Muscle layer of colon (tissue), 2 donors: ENCODE data around the gene UBE2A.

Source experiments
- H3K27ac ChIP-seq: one replicate; pipeline ENCODE4 v1.7.0; 2013; ENCODE audit warnings: low read depth, mild to moderate bottlenecking, low read length, moderate library complexity
- H3K27me3 ChIP-seq, 2 donors: one replicate each; pipeline ENCODE4 v1.7.0; 2013; ENCODE audit warnings: low read length in 2 of 2, mild to moderate bottlenecking in 2 of 2; ENCODE audit not compliant: insufficient read depth in 2 of 2, control insufficient read depth in 1 of 2
- H3K36me3 ChIP-seq: one replicate; pipeline ENCODE4 v1.7.0; 2013; ENCODE audit warnings: mild to moderate bottlenecking, low read length; ENCODE audit not compliant: insufficient read depth
- H3K4me1 ChIP-seq: one replicate; pipeline ENCODE4 v1.7.0; 2013; ENCODE audit warnings: mild to moderate bottlenecking, low read length; ENCODE audit not compliant: insufficient read depth
- H3K4me3 ChIP-seq, 2 donors: one replicate each; pipeline ENCODE4 v1.7.0; 2013; ENCODE audit warnings: low read length in 2 of 2, low read depth in 1 of 2, mild to moderate bottlenecking in 1 of 2, moderate library complexity in 1 of 2
- H3K9ac ChIP-seq: one replicate; pipeline ENCODE4 v1.7.0; 2013; ENCODE audit warnings: low read length
- H3K9me3 ChIP-seq: one replicate; pipeline ENCODE4 v1.7.0; 2013; ENCODE audit warnings: mild to moderate bottlenecking, low read length
- donor health status: abdominal sarcoma.
- donor health status: Adenocarcinoma of cecum.

UBE2A gene

DNA sequence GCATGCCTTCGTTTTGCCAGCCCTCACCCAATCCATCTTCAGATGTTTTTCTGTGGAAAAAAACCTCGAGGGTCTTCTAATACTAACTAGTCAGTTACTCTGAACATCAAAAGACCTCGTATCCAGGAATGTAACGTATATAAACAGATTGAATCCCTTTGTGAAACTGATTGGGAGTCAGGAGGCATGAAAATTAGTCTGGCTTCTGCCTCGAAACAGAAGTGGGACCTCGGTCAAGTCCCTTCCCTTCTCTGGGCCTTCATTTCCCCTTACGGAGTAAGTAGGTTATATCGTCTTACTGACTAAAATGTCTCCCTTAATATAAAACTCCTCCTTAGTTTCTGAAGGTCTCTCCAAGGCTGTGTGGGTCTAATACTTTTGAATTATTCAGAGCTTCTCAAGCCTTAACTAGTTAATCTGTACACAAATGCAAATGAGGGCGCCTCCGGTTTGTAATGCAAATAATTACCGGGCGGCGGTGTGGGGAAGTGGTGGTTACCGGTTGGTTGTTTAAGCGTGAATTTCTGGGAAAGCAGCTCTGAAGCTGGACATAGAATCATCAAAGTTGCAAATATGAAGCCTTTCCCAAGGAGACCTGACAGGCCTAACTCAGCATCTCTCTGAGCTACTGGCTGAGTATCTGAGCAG, 43.3 kb downstream of the UBE2A start:
- no peaks in the 10 kb centered on the region for H3K9me3 ChIP-seq
- no peak overlapping the region for H3K4me3 ChIP-seq
- no peaks in the 10 kb centered on the region for H3K36me3 ChIP-seq
- H3K9ac ChIP-seq: no peak overlapping the region
- H3K27me3 ChIP-seq: no peaks in the 10 kb centered on the region
- H3K4me1 ChIP-seq: no peaks in the 10 kb centered on the region
- no peak overlapping the region for H3K27ac ChIP-seq

DNA sequence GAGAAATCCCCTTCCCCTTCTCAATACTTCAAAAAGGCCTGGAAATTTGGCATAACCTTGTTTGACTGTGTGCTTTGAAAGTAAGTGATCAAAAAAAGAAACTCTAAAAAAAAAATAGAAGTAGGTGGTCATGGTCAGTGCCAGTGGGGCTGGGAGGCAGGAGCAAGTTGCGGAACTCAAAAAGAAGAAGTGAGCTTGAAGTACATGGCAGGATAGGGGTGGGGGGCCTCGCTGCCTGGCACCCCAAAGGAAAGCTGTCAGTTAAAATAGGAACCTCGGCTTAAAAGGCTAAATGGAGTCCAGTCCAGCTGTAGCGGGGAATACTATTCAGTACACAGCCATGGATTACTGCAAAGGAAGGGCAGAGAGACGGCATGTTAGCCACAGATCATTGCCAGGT, 44.1 kb downstream of the UBE2A start:
- no peak overlapping the region for H3K27ac ChIP-seq
- no peaks in the 10 kb centered on the region for H3K9me3 ChIP-seq
- no peak overlapping the region for H3K9ac ChIP-seq

GRCh38 chrX:119622356-119623232, 48.2 kb downstream of the UBE2A start:
- H3K9me3 ChIP-seq: no peaks in the 10 kb centered on the region

More for the DNA sequence above, 44.1 kb downstream of the UBE2A start:
- H3K27me3 ChIP-seq: no peaks in the 10 kb centered on the region
- H3K36me3 ChIP-seq: no peaks in the 10 kb centered on the region
- no peak overlapping the region for H3K4me3 ChIP-seq
- no peaks in the 10 kb centered on the region for H3K4me1 ChIP-seq

GRCh38 chrX:119624417-119624816, 50.1 kb downstream of the UBE2A start:
- Histone ChIP-seq H3K27me3 (no peaks in the 10 kb centered on the region), H3K27ac (no peak overlapping the region), H3K4me1 (no peaks in the 10 kb centered on the region), H3K36me3 (peaks cover 6% of the 10 kb centered on the region), H3K9me3 (no peaks in the 10 kb centered on the region), H3K9ac (no peak overlapping the region), H3K4me3 (no peak overlapping the region)

More at GRCh38 chrX:119622356-119623232, 48.2 kb downstream of the UBE2A start:
- Histone ChIP-seq H3K9ac (no peak overlapping the region), H3K4me1 (no peaks in the 10 kb centered on the region), H3K27ac (no peak overlapping the region), H3K36me3 (no peaks in the 10 kb centered on the region), H3K4me3 (no peak overlapping the region), H3K27me3 (no peaks in the 10 kb centered on the region)

GRCh38 chrX:119624951-119625668, 50.7 kb downstream of the UBE2A start:
- H3K4me1 ChIP-seq: no peaks in the 10 kb centered on the region
- H3K27me3 ChIP-seq: no peaks in the 10 kb centered on the region
- H3K9me3 ChIP-seq: no peaks in the 10 kb centered on the region
- H3K36me3 ChIP-seq: peaks cover 10% of the 10 kb centered on the region
- no peak overlapping the region for H3K27ac ChIP-seq
- no peak overlapping the region for H3K9ac ChIP-seq
- no peak overlapping the region for H3K4me3 ChIP-seq

DNA sequence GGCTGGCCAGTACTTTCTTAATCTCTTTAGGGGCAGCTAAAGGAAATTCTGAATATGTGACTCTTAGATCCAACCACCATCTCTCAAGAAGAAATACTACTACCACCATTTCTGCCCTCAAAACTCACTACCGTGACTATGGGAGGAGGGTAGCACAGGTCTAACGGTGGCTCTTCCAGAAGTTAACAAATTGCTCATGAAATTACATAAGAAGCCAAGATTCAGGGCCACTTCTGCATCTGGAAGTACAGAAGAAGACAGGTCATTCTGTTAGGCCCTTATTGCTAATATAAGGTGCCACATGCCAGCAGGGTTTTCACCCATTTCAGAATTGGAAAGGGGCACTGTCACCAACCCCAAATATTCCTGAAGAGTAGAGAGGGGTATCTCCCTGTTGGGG, 51.5 kb downstream of the UBE2A start:
- H3K27ac ChIP-seq: no peak overlapping the region
- no peaks in the 10 kb centered on the region for H3K27me3 ChIP-seq
- no peaks in the 10 kb centered on the region for H3K9me3 ChIP-seq
- H3K36me3 ChIP-seq: peaks cover 10% of the 10 kb centered on the region
- H3K9ac ChIP-seq: no peak overlapping the region
- no peak overlapping the region for H3K4me3 ChIP-seq
- no peaks in the 10 kb centered on the region for H3K4me1 ChIP-seq
